GM18867 (cell line): ENCODE measurements around the gene PRKCA.

Experiments used
- ATAC-seq: cut with Tn5 transposase; IDR thresholded peaks from one replicate; pipeline ENCODE4 v1.9.1; 2021; ENCODE audit warnings: mild to moderate bottlenecking, moderate library complexity; ENCODE audit not compliant: unreplicated experiment

The PRKCA gene

DNA sequence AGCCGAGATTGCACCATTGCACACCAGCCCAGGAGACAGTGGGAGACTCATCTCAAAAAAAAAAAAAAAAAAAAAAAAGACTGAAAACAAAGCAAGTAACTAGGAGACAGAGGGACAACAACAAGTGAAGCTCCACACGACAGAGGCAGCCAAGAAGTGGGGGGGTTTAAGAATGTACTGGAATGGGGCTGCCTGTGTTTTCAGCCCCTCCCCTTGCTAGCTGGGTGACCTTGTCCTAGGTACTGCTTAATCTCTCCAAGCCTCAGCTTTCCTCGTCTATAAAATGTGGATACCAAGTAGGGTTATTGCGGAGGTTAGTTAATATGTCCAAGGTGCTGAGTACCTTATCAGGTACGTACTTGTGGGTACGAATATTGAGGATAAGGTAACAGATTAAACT, 368.7 kb downstream of the PRKCA start:
- no peak for ATAC-seq

DNA sequence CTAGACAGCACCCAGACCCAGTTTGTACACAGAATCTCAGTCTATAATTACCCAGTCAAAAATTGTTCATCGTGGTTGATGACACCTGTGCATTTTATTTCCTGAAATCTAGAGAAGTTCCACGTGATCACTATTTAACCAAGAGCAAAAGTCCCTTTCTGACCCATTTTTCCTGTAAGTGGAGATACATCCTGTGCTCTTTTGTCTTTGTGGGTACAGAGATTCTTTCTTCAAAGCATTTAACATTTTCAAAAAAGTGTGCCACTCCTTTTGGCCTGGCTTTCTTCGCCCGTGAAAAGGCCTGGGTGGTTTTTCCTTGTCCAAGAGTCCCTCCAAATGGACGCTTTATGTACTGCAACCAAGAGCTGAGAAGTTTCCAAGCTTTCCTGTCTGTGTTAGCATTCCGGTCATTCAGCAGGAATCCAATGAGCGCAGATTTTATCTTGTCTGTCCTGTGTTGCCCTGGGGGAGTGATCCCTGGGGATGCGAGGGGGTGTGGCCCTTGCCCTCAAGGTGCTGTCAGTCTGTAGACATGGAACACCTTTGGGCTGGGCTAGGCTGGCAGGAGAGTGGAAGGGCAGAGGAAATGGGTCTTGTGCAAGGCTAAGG, 371.4 kb downstream of the PRKCA start:
- no peak for ATAC-seq

DNA sequence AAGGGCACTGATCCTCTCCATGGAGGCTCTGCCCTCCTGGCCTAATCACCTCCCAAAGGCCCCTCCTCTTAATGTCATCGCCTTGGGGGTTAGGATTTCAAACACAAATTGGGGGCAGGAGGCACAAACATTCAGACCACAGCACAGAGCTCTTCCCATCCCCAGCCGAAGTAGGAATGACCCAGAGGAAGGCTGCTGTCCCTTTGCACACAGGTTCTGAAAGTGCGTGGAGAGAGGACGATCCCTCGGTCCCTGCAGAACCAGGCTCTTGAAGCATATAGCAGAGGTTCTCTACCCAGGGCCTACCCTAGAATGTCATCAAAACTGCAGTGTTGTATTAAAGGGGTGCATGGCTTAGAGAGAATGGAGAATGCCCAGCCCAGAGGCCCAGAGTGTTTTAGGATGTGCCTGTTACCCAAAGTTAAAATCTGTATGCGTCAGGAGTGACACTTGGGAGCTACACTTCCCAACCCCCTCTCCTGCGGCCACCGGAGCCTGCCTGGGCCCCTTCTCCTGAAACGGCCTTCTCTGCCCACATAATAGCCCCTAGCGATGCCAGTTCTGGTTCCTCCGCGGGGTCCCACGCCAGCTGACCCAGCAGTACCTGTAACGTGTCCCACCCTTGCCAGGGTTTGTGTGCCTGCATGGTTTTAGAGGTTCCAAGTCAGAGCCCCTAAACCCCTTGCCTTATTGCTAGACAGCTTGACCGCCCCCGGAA, 373.0 kb downstream of the PRKCA start:
- ATAC-seq = no peak

DNA sequence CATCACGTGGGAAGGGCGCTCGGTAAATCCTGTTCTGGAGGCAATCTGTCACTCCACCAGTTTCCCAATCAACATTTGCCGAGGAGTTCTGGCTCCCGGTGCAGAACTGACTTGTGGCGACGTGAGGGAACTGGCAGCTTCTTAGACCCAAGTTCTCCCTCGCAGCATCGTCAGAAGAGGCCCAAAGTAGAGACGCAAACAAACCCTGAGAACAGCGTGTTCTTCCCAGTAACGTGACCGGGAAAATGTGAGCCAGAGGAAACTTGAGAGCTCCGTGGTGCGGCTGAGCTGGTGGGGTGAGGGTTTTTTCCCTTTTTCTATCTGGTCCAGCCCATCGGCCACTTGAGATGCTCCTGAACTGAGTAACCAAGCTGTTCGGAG, 373.6 kb downstream of the PRKCA start:
- ATAC-seq = no peak

DNA sequence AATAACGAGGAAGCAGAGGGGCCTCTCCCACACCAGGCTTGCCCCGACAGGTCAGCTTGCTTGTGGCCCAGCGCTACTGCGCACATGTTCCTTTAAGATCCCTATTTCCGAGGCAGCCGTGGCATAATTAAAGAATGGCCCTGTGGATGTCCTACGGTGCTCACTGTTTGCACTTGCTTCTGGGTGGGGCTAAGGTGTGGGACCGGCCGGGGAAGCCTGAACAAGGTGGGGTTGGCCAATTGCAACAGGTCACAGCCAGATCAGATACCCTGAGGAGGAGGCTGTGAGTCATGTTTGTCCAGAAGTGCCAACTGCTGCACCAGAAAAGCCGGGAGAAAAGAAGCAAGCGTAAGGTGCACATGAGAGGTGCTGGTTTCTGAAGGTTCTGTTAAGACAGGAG, 374.0 kb downstream of the PRKCA start:
- ATAC-seq = no peak

DNA sequence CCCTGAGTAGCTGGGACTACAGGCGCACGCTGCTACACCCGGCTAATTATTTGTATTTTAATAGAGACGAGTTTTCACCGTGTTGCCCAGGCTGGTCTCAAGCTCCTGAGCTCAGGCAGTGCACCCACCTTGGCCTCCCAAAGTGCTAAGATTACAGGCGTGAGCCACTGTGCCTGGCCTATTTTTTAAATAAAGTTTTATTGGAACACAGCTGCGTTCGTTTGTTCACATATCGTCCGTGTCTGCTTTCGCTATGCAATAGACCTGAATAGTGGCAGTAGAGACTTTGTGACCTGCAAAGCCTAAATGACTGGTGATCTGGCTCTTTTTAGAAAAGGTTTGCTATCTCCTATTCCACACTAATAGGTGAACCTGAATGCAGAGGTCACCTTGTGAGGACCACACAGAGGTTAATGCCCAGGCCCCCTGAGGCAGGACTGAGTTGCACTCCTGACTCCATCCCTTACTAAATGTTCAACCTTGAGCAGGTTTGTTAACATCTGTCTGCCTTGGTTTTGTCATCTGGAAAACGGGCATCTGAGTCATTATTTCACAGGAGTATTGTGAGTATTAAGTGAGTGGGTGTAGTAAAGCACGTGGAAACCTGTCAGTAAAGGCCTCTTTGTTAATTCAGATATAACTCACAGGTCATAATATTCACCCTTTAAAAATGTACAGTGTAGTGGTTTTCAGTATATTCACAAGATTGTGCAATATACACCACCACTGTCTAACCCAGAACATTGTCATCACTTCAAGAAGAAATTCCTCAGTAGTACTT, 375.0 kb downstream of the PRKCA start:
- ATAC-seq = no peak

DNA sequence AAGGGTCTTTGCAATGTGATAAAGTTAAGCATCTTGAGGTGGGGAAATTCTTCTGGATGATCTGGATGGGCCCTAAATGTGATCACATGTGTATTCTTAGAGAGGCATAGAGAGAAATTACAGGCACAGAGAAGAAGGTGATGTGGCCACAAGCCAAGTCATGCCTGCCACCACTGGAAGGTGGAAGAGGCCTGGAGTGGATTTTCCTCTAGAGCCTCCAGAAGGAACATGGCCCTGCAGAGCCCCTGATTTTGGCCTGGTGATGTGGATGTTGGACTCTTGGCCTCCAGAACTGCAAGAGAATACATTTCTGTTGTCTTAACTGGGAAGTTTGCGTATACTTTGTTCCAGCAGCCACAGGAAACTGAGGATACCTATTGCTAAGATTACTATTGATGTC, 375.6 kb downstream of the PRKCA start:
- no peak for ATAC-seq

DNA sequence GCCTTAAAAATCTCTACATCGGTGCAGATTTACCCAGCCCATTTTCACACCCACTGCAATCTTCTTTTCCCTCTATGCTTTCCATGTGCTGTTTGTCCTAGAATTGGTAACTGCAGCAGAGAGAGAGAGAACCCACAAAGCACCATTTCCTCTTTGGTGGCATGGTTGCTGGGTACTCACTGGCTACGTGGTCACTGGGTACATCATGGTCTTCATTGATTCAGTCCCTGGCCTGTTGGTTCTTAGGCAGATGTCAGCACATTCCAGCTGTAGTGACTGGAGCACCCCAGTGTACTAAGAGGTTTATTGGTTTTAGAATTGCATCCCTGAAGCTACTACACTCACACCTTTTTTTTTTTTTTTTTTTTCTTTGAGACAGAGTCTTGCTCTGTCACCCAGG, 376.4 kb downstream of the PRKCA start:
- ATAC-seq = no peak

DNA sequence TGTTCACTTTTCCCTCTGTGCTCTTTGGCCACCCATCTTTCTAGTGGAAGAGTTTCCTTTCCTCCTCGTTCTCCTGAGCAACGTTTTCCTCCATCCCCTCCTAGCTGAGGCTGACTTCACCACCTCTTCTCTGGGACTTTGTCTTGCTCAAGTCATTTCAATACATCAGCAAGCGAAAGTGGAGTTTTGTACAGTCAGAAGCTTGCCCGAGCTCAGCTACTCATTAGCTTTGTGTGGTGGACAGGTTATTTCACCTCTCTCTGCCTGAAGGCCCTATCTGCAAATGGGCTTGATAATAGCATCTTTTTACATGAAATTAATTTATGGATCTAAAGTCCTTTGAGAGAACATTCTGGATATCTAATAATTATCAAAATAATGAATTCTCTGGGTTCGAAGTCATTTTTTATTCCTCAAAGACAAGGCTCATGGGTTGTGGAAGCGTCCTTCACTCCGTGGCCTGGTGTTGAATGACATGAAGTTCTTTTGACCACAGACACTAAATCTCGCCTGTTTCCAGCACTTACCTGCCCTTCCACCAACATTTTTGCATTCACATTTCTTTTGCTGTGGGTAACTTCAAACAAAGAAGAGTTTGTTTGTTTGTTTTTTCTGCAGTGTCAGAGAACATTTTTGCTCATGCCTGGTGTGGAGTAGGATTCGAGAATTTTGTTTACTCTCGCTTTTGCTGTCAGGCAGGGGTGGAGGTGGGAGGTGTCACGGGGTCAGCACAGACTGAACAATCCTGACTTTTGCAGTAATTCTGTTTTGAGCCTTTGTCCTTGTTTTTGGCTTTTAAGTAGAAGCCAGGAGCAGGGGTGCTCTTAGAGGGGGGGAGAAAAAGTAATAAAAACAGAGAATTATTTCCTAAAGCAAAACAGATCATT, 377.5 kb downstream of the PRKCA start:
- ATAC-seq = peak; percentile 74

DNA sequence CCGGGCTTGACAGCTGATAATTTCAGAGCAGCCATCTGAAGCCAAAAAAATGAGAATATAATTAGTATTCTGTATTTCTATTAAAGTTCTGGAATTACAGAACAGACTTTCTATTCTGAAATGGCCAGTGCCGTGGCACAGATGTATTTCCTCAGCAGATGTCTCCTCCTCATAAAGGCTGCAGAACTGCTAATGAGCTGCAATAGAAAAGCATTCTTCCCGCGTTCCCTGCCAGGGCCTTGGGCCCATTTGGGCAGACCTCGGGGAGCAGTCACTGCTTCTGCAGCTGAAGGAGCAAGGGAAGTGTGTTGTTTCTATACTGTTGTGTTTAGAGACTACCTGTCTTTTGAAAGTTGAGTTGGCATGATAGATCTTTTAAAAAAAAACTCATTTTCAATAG, 379.9 kb downstream of the PRKCA start:
- ATAC-seq = no peak

DNA sequence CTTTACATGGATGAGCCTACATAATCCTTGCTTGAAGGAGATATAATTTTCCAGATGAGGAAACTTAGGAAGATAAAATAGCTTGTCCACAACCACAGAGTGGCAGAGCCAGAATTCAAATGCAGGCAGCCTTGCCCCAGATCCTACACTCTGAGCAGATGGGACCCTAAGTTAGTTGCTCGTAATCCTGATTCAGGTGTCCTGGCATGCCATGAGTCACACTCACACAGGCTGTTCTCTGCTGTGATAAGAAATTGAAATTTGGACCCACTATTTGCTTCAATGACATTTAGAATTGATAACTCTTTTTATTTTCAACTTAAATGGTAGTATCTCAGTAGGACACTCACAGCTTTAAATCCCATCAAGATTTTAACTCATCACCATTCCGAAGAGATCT, 381.8 kb downstream of the PRKCA start:
- no peak for ATAC-seq

DNA sequence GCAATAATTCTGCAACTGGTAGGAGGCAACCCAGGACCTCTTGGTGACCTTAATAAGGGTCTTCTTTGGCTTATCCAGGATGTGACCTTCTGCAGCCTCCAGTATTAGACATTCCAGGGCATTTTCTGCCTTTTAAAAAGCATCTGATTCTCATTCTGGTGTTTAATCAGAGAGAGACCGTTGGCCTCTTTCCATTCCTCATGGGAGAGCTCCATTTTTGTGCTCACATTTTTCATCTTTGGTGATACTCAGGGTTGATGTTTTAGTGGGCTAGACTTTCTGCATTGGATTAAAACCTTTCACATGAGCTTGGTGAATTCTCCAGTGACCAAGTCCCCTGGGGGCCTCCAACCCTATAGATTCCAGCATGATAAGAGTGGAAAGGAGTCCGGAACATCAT, 382.3 kb downstream of the PRKCA start:
- ATAC-seq = no peak

DNA sequence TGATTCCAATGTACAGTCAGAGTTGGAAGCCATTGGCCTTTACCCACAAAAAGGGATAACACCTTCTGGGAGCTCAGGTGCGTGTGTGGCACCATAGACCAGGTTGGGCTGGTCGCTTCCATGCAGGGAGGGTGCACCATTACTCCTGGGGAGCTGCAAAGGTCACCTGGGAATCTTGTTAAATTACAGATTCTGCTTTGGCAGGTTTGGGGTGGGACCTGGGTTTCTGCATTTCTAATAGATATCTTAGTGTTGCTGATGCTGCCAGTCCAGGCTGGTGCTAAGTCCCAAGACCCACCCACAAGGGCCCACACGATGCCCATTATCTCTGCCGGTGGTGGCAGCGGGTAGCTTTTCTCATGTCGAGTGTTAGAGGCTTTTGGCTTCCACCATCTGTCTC, 384.2 kb downstream of the PRKCA start:
- no peak for ATAC-seq

DNA sequence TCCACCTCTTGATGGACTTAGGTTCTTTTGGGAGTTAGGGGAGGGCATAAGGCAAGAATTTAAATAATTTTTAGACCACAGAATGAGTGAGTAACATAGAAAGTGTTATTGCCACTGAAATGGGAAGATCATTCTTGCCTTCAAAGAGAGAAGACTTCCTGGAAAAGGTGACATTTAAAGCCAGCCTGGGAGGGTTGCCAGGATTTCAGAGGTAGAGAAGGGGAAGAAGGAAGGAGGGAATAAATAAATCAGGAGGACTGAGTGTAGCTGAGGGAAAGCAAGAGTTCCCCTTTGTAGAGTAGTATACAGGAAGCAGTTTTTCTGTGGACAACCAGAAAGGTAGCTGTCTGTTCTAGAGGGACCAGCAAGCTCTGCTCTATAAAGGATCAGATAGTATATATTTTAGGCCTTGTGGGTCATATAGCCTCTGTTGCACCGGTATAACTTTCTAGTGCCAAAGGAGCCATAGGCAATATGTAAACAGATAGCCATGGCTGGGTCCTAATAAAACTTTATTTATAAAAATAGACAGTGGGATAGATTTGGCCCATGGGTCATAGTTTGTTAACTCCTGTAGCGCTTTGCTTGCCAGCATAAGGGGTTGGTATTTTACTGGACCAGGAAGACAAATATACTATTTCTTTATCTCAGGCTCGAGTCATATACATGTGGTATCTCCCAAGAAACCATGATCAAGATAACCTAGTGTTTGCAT, 385.3 kb downstream of the PRKCA start:
- no peak for ATAC-seq

DNA sequence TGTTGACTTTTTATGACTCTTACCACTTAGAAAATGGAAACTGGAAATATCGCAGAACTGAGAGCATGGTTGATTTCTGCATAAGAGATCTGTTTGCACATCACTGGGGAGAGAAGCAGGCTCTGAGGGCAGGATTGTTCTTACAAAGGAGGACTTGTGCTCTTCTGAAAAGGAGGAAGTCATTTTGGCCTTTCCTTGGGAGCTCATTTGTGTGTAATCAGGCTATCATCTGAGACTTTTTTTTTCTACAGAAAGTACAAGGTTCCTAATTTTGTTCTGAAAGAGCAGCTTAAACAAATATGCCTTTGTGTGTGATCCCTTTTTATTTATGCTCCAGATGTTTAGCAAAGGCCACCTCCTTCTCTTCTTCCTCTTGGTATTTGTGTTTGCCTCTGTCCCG, 386.8 kb downstream of the PRKCA start:
- no peak for ATAC-seq

DNA sequence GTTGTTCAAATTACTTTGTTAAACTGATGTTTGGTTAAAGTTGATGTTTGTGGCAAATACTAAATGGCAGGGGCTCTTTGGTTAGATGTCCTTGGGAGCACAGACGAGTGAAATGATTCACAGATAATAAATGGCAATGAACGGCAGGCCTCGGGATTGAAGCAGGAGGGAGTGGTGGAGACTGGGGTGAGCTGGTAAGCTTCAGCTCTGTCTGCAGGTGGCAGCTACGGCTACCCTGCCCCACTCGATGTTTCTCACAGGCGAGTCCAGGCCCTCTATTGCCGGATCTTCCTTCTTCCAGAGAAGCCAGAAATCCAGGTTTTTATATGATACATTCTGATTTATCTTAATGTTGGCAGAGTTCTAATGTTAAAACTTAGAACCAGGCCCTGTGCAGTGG, 387.8 kb downstream of the PRKCA start:
- ATAC-seq = no peak

DNA sequence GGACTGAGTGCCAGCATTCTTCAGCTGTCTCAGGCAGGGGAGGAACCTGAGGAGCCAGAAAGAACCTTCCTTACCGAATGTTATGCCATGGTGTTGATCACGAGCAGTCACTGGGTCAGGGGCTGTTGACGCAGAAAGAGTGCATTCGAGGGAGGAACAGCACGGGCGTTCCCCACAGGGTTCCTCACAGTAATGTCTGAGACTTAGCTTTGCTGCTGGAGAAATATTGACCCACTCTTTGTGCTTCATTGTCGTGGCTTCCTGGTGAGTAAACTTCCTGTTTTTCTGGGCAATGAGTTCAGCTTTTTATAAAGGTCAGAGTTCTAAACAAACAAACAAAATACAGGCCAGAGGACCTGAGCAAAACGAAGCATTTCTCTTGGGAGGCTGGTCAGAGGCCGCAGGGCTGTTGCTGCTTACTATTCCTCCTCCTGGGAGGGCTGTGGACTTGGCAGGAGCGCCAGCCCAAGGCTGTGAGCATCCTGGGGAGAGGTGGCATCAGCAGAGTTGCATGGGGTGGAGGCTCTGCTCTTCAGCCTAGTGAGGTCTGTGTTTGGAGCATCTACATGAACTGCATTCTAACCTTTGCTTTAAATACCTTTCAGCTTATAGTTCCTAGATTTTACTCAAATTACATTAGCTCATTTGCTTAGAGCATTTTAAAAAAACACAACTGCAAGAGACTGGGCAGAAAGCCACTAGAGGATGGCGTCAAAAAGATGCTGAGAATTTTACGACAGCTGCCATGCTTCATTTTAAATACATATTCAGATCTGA, 389.4 kb downstream of the PRKCA start:
- no peak for ATAC-seq

DNA sequence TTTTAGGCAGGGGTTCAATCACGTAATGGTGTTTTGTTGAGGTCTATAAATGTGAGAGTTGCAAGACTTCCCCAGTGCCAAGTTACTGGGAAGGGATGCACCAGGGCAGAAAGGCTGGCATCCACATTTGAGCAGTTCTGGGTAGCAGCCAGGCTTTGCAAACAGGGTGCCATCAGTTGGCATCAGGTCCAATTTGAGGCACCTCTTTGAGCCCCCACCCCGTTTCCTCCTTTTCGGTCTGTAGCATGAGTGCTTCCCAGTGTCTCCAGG, 389.9 kb downstream of the PRKCA start:
- ATAC-seq = no peak

DNA sequence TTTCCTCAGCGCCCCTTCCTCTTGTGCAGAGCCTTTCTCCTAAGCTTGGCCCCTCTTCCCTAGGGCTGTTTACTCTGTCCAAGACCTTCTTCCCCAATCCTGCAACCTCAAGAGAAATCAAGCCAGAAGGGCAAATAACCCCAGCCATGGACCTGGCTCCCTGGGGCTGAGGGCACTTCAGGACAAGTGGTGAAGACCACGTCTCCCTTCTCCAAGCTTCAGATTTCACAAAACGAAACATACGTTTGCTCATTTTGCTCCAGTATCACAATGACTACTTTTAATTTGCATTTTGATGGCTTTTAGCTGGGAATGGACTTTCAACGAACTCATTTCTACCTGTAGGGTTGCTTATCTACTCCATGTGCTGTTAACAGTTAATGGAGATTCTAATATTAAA, 392.7 kb downstream of the PRKCA start:
- no peak for ATAC-seq

DNA sequence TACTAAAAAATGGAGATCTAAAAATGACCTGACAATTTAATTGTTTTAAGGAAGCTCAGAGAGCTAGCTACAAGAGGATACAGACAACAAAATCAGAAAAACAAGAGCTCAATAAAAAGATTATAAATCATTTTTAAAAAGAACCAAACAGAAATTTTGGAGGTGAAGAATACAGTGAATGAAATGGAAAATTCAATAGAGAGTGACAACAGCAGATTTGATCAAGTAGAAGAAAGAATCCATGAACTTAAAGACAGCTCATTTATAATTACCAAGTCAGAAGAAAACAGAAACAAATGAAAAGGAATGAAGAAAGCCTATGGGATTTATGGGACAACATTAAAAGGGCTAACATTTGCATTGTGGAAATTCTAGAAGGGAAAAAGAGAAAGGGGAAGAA, 395.9 kb downstream of the PRKCA start:
- no peak for ATAC-seq
